Spinal cord (tissue), 10 donors: ENCODE measurements around the gene NUDT13. TPM values are rescaled to one million over a fixed set of nuclear protein-coding genes. Genes with fewer than 3 reads are reported as not detected.
"Not testable (repeated sequence)": the region's sequence is repeated elsewhere in the genome, so short reads cannot be mapped to it uniquely, and the experiment has no call there.

ENCODE experiments used
- DNase-seq, 6 donors: peaks; one replicate each; pipeline versions ENCODE4 v3.0.0 to v3.0.0-alpha.2; 2013 to 2015; ENCODE audit warnings: low spot score in 6 of 6, low read depth in 4 of 6
- H3K27ac ChIP-seq: one replicate; pipeline ENCODE4 v1.5.1; 2013; ENCODE audit warnings: low read depth, low read length, control low read depth
- H3K27me3 ChIP-seq: one replicate; pipeline ENCODE4 v1.6.1; 2013; ENCODE audit warnings: low read length; ENCODE audit not compliant: control insufficient read depth, insufficient read depth
- H3K36me3 ChIP-seq: one replicate; pipeline ENCODE4 v1.6.1; 2013; ENCODE audit warnings: low read length; ENCODE audit not compliant: control insufficient read depth, insufficient read depth
- H3K4me1 ChIP-seq: one replicate; pipeline ENCODE4 v1.6.1; 2013; ENCODE audit warnings: low read length; ENCODE audit not compliant: control insufficient read depth, insufficient read depth
- H3K4me3 ChIP-seq: one replicate; pipeline ENCODE4 v1.5.1; 2013; ENCODE audit warnings: low read depth, low read length, control low read depth
- H3K9me3 ChIP-seq: one replicate; pipeline ENCODE4 v1.6.1; 2013; ENCODE audit warnings: low read length; ENCODE audit not compliant: control insufficient read depth, insufficient read depth
- WGBS: methylation state at CpG from one replicate; pipeline ENCODE4 v1.1.5; 2013; ENCODE audit warnings: missing lambda C conversion rate; ENCODE audit not compliant: insufficient coverage; 5-methylcytosine and 5-hydroxymethylcytosine counted together
- polyA plus RNA-seq, 2 donors: library from polyadenylated mRNA; unstranded; fragments of 120-200 nt; gene quantifications; one replicate each; pipeline ENCODE4 v1.2.1, GENCODE V29; 2013; ENCODE audit not compliant: insufficient read length in 2 of 2
- total RNA-seq, 2 donors: library from RNA; depleted of rRNA in 1 of 2; stranded (reverse); fragments of 120-200 nt in 1 of 2; fragments of >200 nt in 1 of 2; gene quantifications; one replicate each; pipeline versions ENCODE4 v1.2.3 to v1.2.4, GENCODE V29; 2013 to 2014
- donor health status: healthy.

The NUDT13 gene
- total and polyA plus RNA-seq, 4 donors = 0.50 to 5.4 (median 2.4) TPM

GRCh38 chr10:73126343-73126742 lies 16.1 kb downstream of the NUDT13 start:
- 71% methylated on average over 2 of the region's 2 CpGs for WGBS
- H3K4me1 ChIP-seq = no peaks in the 10 kb centered on the region
- DNase-seq = no peak
- H3K9me3 ChIP-seq = no peaks in the 10 kb centered on the region
- no peak overlapping the region for H3K4me3 ChIP-seq
- no peak overlapping the region for H3K27ac ChIP-seq
- no peaks in the 10 kb centered on the region for H3K27me3 ChIP-seq
- peaks cover 22% of the 10 kb centered on the region for H3K36me3 ChIP-seq

- Histone ChIP-seq H3K36me3 (peaks cover 29% of the 10 kb centered on the region), H3K4me1 (no peaks in the 10 kb centered on the region), H3K27ac (no peak overlapping the region), H3K4me3 (no peak overlapping the region), H3K27me3 (no peaks in the 10 kb centered on the region), H3K9me3 (no peaks in the 10 kb centered on the region)
- DNase-seq = peak in 1 of 6 donors; percentile 20
- 27% methylated on average over 1 of the region's 2 CpGs for WGBS
Measured at GRCh38 chr10:73131301-73131700, 21.0 kb downstream of the NUDT13 start.

DNA sequence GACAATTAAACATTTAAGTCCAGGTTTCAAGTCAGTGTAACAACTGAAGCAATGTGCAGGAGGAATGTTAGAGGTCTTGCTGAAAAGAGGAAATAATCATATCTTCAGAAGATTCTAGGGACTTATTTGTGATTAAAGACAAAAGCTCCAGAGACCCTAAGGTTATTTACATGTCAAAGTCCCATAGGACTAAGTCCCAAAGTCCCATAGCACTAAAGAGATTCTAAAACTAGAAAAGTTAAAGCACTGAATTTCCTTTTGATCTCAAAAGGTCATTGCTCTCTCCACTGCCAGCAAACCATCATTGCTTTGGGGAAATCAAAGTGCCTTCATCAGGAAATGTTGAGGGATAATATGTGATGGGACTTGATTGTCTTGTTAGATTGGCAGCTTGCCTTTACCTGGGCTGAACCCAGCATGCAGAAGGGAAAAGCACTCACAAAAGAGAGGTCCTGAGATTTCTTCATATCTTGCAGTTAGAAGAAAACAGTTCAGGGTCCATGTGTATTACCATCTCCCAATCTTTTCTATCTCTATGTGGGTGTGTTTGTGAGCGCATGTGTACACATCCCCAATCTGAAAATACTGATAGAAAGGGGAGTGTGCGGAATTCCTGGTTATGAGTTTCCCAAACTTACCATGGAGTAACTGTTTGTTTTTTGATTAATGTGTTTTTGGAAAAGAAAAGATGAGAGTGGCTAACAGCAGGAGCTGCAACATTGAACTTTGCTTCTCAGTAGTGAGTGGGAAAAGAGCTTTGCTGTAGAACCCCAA lies 21.8 kb downstream of the NUDT13 start:
- H3K27me3 ChIP-seq = no peaks in the 10 kb centered on the region
- H3K4me1 ChIP-seq = no peaks in the 10 kb centered on the region
- DNase-seq = no peak
- H3K9me3 ChIP-seq = no peaks in the 10 kb centered on the region
- WGBS = no CpG with 5 or more reads among the region's 2 CpGs
- H3K27ac ChIP-seq = no peak overlapping the region
- no peak overlapping the region for H3K4me3 ChIP-seq
- H3K36me3 ChIP-seq = peaks cover 23% of the 10 kb centered on the region

GRCh38 chr10:73134727-73135126 lies 24.5 kb downstream of the NUDT13 start:
- Histone ChIP-seq H3K9me3 (no peaks in the 10 kb centered on the region), H3K4me1 (no peaks in the 10 kb centered on the region), H3K27ac (no peak overlapping the region), H3K4me3 (no peak overlapping the region), H3K27me3 (no peaks in the 10 kb centered on the region), H3K36me3 (peaks cover 26% of the 10 kb centered on the region)
- no CpG with 5 or more reads among the region's 3 CpGs for WGBS
- no peak for DNase-seq

GRCh38 chr10:73136627-73137026 lies 26.4 kb downstream of the NUDT13 start:
- Histone ChIP-seq H3K4me3 (no peak overlapping the region), H3K36me3 (peaks cover 34% of the 10 kb centered on the region), H3K9me3 (no peaks in the 10 kb centered on the region), H3K27ac (no peak overlapping the region), H3K27me3 (no peaks in the 10 kb centered on the region), H3K4me1 (no peaks in the 10 kb centered on the region)
- WGBS = 100% methylated on average over 1 of the region's 2 CpGs
- no peak for DNase-seq

DNA sequence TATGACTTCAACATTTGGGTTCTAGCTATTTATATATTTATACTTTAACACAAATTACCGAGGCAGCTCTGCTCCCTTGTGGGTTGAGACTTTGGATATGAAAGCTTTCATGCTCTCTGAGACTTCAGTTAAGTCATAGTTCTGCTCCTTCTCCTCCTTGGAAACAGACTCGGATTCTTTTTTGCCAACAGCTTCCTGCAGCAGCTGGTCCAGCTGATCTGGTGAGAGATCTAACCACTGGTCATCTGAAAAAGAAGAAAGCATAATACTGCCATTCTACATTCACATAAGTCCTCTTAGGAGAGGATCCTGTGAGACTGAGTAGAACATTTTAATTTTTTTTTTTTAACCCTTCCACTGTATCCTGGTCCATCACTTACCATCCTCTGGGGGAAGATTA lies 29.0 kb downstream of the NUDT13 start:
- Histone ChIP-seq H3K4me3 (no peak overlapping the region), H3K9me3 (no peaks in the 10 kb centered on the region), H3K27ac (no peak overlapping the region), H3K36me3 (peaks cover 43% of the 10 kb centered on the region), H3K27me3 (no peaks in the 10 kb centered on the region), H3K4me1 (no peaks in the 10 kb centered on the region)
- WGBS = 71% methylated on average over 1 of the region's 2 CpGs
- DNase-seq = no peak

- Histone ChIP-seq H3K27ac (no peak overlapping the region), H3K36me3 (peaks cover 50% of the 10 kb centered on the region), H3K9me3 (no peaks in the 10 kb centered on the region), H3K4me1 (no peaks in the 10 kb centered on the region), H3K4me3 (no peak overlapping the region), H3K27me3 (no peaks in the 10 kb centered on the region)
- 100% methylated on average over 1 of the region's 3 CpGs for WGBS
- DNase-seq = no peak
Measured at GRCh38 chr10:73141603-73142002, 31.3 kb downstream of the NUDT13 start.

- H3K4me1 ChIP-seq, H3K27me3 ChIP-seq, H3K9me3 ChIP-seq, DNase-seq, H3K4me3 ChIP-seq, H3K27ac ChIP-seq: not testable (repeated sequence)
- whole genome bisulfite sequencing = 100% methylated on average over 3 of the region's 8 CpGs
- peaks cover 41% of the 10 kb centered on the region for H3K36me3 ChIP-seq
Measured at GRCh38 chr10:73150633-73151413, 40.6 kb downstream of the NUDT13 start.

- no peak for DNase-seq
- H3K27me3 ChIP-seq = no peaks in the 10 kb centered on the region
- H3K9me3 ChIP-seq = no peaks in the 10 kb centered on the region
- H3K27ac ChIP-seq = no peak overlapping the region
- H3K4me3 ChIP-seq = no peak overlapping the region
- H3K4me1 ChIP-seq = no peaks in the 10 kb centered on the region
- H3K36me3 ChIP-seq = peaks cover 32% of the 10 kb centered on the region
- WGBS = no CpG with 5 or more reads among the region's 3 CpGs
Measured at GRCh38 chr10:73152009-73152408, 41.8 kb downstream of the NUDT13 start.

- no peak for DNase-seq
- Histone ChIP-seq H3K4me3 (no peak overlapping the region), H3K27me3 (no peaks in the 10 kb centered on the region), H3K9me3 (no peaks in the 10 kb centered on the region), H3K36me3 (peaks cover 34% of the 10 kb centered on the region), H3K4me1 (no peaks in the 10 kb centered on the region), H3K27ac (no peak overlapping the region)
- WGBS = no CpG with 5 or more reads among the region's 3 CpGs
Measured at GRCh38 chr10:73156054-73156453, 45.8 kb downstream of the NUDT13 start.
